Measurements from ENCODE around the gene SESN1. TPM values are rescaled to one million over a fixed set of nuclear protein-coding genes. Genes with fewer than 3 reads are reported as not detected.

Gene SESN1
- total and polyA plus RNA-seq, 10 donors: 26.8 to 115 (median 59.6) TPM

GRCh38 chr6:109048670-109049415 is 45.8 kb downstream of the SESN1 start:
- Histone ChIP-seq H3K27me3 (replicated peaks in 1 of 7) (no peaks in the 10 kb centered on the region), H3K4me1 (peaks cover 13 to 57% (median 35%) of the 10 kb centered on the region in 6 donors), H3K36me3 (no peaks in the 10 kb centered on the region), H3K27ac (peak overlapping the region in 6 of 8 donors; percentile 9 to 61 (median 50)), H3K9me3 (no peaks in the 10 kb centered on the region), H3K4me3 (no peak overlapping the region)
- intact Hi-C loops (cut with DNase I; ENCODE audit: low total_unique reads): no loop called here
- DNase-seq: no peak
- TF ChIP-seq POLR2A (IDR thresholded peaks at IDR 0.05) (no peak), POLR2AphosphoS5 (IDR thresholded peaks at IDR 0.05) (no peak), CTCF (IDR thresholded peaks at IDR 0.05 in 8 of 11, conservative IDR thresholded peaks at IDR 0.05 in 3 of 11) (no peak)
- WGBS, 5 donors: 84 to 93% (median 89%) methylated on average over 3 of the region's 3 CpGs

- Histone ChIP-seq H3K27me3 (replicated peaks in 1 of 7) (no peaks in the 10 kb centered on the region), H3K9me3 (no peaks in the 10 kb centered on the region), H3K4me3 (no peak overlapping the region), H3K27ac (peak overlapping the region in 7 of 8 donors; percentile 9 to 61 (median 48)), H3K36me3 (no peaks in the 10 kb centered on the region), H3K4me1 (peaks cover 13 to 51% (median 32%) of the 10 kb centered on the region in 6 donors)
- TF ChIP-seq CTCF (IDR thresholded peaks at IDR 0.05 in 8 of 11, conservative IDR thresholded peaks at IDR 0.05 in 3 of 11) (no peak), POLR2AphosphoS5 (IDR thresholded peaks at IDR 0.05) (no peak), POLR2A (IDR thresholded peaks at IDR 0.05) (no peak)
- intact Hi-C loops (cut with DNase I; ENCODE audit: low total_unique reads): no loop called here
- no peak for DNase-seq
- 23 to 53% (median 44%) methylated on average over 1 of the region's 1 CpG for whole genome bisulfite sequencing, 5 donors
These were observed 46.5 kb downstream of the SESN1 start for GRCh38 chr6:109048176-109048575.

- Histone ChIP-seq H3K36me3 (no peaks in the 10 kb centered on the region), H3K4me1 (peaks cover 1 to 24% (median 8%) of the 10 kb centered on the region in 6 donors), H3K4me3 (no peak overlapping the region), H3K27ac (peak overlapping the region in 1 of 8 donors; percentile 15), H3K27me3 (replicated peaks in 1 of 7) (no peaks in the 10 kb centered on the region), H3K9me3 (no peaks in the 10 kb centered on the region)
- no peak for TF ChIP-seq POLR2AphosphoS5 (IDR thresholded peaks at IDR 0.05)
- no peak for TF ChIP-seq POLR2A (IDR thresholded peaks at IDR 0.05)
- TF ChIP-seq CTCF (IDR thresholded peaks at IDR 0.05 in 8 of 11, conservative IDR thresholded peaks at IDR 0.05 in 3 of 11): no peak
- WGBS, 5 donors: 96 to 100% (median 99%) methylated on average over 1 of the region's 1 CpG
- intact Hi-C loops (cut with DNase I; ENCODE audit: low total_unique reads): no loop called here
- DNase-seq: no peak
These were observed 49.2 kb downstream of the SESN1 start for GRCh38 chr6:109045493-109045892.

- WGBS, 5 donors: 61 to 84% (median 77%) methylated on average over 2 of the region's 2 CpGs
- Histone ChIP-seq H3K27me3 (replicated peaks in 1 of 7) (no peaks in the 10 kb centered on the region), H3K27ac (no peak overlapping the region), H3K4me3 (no peak overlapping the region), H3K36me3 (no peaks in the 10 kb centered on the region), H3K9me3 (no peaks in the 10 kb centered on the region), H3K4me1 (peaks cover 0 to 52% (median 23%) of the 10 kb centered on the region in 6 donors)
- TF ChIP-seq POLR2A (IDR thresholded peaks at IDR 0.05) (no peak), CTCF (IDR thresholded peaks at IDR 0.05 in 8 of 11, conservative IDR thresholded peaks at IDR 0.05 in 3 of 11) (no peak), POLR2AphosphoS5 (IDR thresholded peaks at IDR 0.05) (no peak)
- intact Hi-C loops (cut with DNase I; ENCODE audit: low total_unique reads): no loop called here
- DNase-seq: no peak
These were observed 54.9 kb downstream of the SESN1 start for GRCh38 chr6:109039795-109040194.
